ENCODE measurements around the gene PCBP3.

Gene PCBP3

GRCh38 chr21:45735259-45736000 lies 91.9 kb downstream of the PCBP3 start:
- no peak for DNase-seq

GRCh38 chr21:45736042-45736689 lies 92.6 kb downstream of the PCBP3 start:
- no peak for DNase-seq

DNA sequence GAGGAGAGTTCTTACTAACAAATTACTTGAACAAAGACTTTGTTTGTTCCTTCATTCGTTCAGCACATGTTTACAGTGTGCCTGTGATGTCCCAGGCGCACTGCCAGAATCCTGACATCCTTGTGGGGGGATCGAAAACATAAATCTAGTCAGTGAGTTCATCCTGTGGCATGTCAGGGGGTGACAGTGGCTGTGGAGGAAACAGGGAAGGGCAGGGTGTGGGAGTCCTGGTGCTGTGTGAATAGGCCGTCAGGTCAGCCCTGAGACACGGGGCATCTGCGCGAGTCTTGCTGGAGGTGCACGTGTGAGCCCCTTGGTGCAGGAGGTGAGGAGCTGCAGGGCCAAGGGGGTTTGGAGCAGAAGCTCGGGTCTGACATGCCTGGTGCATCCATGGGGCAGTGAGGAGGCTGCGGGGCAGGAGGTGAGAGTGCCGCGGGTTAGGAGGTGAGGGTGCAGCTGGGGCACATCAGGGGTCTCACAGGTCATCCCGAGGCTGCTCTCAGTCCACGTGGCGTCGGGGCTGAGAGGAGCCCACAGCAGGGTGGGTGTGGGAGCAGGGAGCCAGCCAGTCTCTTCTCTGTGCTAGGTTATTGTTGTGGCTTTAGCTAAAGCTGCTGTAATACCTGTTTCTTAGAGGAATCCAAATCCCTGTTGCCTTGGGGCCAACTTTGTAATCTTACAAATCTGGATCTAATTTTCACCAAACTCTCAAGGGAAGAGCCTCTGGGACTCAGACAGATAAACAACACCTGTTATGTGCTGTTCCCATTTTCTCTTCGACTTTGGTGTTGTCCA lies 93.4 kb downstream of the PCBP3 start:
- DNase-seq = no peak

DNA sequence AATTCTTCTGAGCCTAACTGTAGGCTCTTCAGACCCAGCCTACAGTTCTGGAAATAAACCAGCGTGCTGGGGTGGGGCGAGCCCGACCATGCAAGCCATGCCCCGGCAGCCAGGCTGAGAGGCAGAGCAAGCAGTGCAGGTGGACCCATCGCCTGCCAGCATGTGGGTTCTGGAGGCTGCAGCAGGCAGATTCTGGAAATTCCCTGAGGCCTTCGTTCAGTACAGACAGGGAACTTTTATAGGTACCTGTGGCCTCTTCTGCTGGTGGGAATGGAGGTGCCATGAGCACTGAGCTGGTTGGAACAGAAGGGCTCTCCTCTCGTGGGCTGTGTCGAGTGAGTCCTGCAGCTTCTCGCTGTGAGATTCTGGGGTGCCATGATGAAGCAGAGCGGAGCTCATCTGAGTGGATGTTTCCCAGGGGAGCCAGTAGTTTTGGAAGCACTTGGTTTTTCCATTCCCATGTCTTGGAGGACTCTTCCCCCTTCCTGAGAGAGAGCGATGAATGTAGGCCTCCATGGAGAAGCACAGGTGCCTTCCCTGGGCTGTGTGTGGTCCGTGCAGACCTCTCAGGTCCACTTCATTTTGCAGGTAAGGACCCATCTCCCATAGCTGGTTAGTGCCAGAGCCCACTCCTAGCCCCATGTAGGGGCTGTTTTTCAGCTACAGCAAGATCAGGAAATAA lies 94.1 kb downstream of the PCBP3 start:
- DNase-seq = no peak

- no peak for DNase-seq
Measured at GRCh38 chr21:45739218-45740087, 95.9 kb downstream of the PCBP3 start.

GRCh38 chr21:45740088-45740440 lies 96.5 kb downstream of the PCBP3 start:
- no peak for DNase-seq

DNA sequence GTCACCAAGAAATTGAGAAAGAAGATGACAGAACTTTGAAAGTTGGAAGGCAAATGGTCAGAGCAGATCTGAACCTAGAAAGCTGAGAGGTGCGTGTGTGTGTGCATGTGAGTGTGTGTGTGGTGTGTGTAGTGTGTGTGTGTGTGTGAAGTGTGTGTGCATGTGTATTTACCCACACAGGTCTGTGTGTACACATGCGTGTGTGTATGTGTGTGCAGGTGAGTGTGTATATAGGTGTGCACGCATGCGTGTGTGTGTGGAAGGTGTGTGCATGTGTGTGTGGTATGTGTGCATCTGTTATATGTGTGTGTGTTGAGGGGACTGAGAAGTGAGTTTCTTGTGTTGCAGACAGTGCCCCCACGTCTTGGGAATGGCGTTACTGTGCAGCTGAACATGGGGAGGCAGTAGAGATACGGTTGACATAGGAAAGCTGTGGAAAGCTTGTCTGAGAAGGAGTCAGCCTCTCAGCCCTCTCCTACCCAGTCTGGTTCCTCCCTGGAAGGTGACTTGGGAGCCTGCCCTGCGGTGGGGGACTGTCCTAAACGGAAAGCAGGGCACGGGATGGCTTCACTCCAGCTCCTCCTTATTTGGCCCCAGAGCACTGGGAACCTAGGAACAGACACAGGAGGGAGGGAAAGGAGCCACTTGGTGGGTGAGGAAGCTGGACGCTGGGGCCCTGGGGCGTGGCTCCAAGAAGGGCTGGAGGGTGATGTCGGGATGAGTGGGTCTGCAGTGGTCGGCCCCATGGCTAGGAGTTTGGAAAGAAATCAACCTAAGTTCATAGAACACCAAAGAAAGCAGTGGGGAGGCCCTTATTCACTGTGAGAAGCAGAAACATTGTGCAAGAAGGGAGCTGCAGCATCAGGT lies 97.2 kb downstream of the PCBP3 start:
- DNase-seq = no peak

DNA sequence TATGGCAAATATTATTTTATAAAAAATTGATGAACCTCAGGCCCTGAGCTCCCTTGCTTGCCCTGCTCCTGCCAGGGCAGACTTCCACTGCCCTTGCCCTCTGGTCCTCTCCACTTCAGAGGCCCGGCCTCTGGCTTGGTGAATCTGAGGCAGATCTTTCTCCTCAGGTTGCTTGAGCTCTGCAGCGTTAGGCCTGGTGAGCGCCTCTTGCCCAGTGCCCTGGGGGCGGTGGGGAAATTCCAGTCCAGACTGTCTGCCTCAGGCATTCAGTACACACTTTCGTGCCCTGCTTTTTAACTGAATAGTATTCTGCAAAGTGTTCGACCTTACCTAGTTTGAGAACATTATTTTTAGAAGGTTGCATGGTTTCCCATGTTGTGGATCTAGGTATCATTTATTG lies 98.2 kb downstream of the PCBP3 start:
- no peak for DNase-seq

DNA sequence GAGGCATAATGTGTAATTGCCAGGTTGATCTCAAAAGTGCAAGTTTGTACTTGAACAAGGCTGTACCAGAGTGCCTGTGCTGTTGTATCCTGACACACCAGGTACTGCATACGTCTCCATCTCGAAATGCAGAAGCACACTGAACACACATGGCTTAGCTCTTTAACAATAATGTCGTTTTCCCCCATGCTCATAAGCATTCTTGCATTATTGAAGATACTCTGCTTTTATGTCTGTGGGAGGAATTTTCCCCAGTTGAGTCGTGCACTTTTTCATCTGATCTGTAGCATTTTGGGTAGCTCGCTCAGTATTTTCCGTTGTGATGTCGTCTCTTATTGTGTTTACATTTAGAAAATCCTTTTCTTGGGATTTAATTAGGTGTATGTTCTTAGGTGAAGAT lies 98.7 kb downstream of the PCBP3 start:
- no peak for DNase-seq

GRCh38 chr21:45745256-45745655 lies 101.7 kb downstream of the PCBP3 start:
- no peak for DNase-seq

DNA sequence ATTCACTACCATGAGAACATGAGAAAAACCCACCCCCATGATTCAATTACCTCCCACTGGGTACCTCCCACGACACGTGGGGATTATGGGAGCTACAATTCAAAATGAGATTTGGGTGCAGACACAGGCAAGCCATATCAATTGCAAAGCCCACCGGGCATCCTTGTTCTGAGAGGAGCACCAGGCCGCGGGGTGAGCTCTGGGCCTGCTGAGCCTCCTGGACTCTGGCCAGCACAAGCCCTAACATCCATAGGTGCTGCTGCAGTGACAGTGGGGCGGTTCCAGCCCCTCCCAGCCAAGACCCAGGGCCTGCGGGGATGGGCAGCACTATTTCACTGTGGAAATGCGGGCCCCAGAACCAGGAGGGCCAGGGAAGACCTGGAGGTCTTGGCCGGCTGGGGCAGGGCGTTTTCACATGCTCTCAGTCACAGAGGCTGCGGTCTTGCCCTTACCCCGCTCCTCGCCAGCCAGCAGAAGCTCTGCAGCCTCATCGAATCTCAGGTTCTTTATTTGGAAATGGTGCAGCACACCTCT lies 103.8 kb downstream of the PCBP3 start:
- DNase-seq = no peak

DNA sequence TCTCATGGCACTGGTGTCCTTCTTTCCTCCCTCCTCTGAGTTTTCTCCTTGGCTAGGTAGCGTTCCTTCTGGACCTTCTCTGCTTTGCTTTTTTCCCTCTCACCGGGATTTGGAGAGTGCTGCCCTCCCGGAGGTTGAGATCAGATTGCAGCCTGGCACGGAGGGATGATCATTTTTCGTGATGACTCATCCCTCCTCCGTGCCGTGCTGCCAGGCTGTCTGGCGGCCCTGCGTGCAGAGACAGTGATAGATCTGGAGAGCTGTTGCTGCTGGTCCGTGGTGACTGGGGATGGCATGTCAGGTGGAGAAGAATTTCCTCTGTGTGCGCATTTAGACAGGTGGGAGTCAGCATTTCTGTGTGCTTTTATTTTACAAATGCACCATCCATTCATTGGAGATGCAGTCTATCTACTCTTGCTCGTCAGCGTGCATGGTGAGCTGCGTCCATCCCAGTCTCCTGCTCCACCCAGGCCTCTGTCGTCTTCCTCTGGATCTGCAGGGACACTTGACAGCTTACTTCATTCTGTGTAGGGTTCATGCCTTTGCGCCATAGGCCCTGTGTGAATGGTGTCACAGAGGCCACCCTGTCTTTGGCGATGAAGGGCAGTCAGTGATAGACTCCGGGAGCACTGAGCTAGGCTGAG lies 104.4 kb downstream of the PCBP3 start:
- DNase-seq = no peak

- DNase-seq = no peak
Measured at GRCh38 chr21:45748593-45748992, 105.1 kb downstream of the PCBP3 start.

GRCh38 chr21:45749974-45750373 lies 106.4 kb downstream of the PCBP3 start:
- no peak for DNase-seq

- no peak for DNase-seq
Measured at GRCh38 chr21:45750936-45751335, 107.4 kb downstream of the PCBP3 start.

DNA sequence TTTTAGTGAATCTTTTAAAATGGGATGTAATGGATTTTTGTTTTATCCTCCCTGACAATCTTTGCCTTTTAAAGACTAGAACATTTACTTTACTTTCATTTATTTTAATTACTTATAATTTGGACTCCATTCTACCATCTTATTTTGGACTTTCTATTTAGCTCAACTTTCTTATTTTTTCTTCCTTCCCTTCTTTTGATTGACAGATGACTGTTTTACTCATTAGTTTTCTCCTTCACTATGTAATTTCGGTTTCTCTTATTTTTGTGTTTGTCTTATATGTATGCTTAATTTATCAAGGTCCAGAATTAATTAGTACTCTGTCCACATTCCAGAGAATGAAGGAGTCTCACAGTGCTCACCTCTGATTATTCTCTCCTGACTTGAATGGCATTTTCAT lies 109.9 kb downstream of the PCBP3 start:
- DNase-seq = no peak

DNA sequence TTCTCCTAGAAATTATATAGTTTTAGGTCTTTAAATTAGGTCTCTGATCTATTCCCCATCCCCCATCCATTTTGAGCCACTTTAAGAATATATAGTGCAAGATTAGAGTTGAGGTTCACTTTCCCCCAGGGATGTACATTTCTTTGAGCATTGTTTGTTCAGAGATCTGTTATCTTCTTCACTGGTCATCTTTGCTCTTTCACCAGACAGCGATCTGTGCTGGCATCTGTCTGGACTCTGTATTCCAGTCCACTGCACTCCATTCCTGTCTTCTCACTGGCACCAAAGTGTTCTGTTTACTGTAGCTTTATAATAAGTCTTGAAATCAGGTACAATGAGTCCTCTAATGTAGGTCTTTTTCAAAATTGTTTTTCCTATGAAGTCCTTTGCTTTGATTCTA lies 112.5 kb downstream of the PCBP3 start:
- no peak for DNase-seq

DNA sequence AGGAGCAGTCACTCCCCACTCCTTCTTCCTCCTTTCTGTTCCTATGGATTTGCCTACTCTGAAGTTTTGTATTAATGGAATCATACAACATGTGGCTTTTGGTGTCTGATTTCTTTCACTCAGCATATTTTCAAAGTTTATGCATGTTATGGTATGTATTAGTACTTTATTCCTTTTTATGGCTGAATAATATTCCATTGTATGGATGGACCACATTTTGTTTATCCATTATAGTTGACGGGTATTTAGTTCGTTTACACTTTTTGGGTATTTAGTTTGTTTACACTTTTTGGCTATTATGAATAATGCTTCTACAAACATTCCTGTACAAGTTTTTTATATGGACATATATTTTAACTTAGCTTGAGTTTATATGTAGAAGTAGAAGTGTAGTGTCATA lies 113.1 kb downstream of the PCBP3 start:
- DNase-seq = no peak

GRCh38 chr21:45761704-45762103 lies 118.2 kb downstream of the PCBP3 start:
- DNase-seq = no peak

- DNase-seq = no peak
Measured at GRCh38 chr21:45763074-45763473, 119.5 kb downstream of the PCBP3 start.

DNA sequence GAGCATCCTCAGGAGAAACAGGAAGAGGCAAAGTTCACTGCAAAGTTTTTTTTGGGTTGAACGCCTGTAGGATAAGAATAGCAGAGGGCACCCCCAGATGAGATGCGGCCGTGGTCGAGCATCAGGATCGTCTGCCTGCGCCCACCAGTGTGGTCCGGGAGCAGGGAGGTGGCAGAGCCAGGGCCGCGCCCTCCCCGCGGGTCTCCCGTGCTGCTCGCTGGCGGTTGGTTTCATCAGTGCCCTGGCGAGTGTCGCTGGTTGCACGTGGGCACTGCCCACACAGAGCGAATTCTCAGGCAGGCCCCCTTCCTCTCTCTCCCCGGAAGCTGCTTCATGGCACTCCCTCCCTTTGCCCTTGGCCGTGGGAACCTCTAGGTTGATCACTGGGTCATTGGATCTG lies 120.0 kb downstream of the PCBP3 start:
- DNase-seq = no peak

Data from CD4-positive, alpha-beta T cell treated with Interleukin-17A for 4 hours (primary cell).